ENCODE data around the gene SETDB1.
A peak's percentile ranks its signal among the peaks of the same experiment; 100 is the strongest.

The SETDB1 gene

DNA sequence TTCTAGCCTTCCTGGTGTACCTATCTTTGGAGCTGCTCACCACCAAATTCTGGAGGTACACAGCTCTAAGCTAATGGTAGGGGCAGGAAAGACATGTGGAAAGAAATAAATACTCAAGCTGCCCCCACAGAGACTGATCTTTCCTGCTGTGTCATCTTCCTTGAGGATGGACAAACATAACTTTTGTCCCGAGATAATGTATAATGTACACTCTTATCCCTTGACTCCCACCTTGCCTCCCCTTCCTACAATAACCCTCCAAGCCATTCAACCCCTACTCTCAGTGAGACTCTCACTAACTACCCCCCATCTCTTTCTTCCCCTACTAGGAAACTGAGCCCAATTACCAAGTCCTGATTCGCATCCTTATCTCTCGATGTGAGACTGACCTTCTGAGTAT is 68.1 kb downstream of the SETDB1 start:
- Histone ChIP-seq H3K27ac (no peak overlapping the region), H3K79me2 (ENCODE audit: insufficient read depth, low read depth) (no peaks in the 10 kb centered on the region), H3K9ac (no peak overlapping the region), H3K36me3 (ENCODE audit: insufficient read depth) (no peaks in the 10 kb centered on the region), H4K20me1 (ENCODE audit: insufficient read depth) (no peaks in the 10 kb centered on the region), H3K4me1 (ENCODE audit: low read depth, poor library complexity, severe bottlenecking) (peaks cover 23% of the 10 kb centered on the region), H2AFZ (ENCODE audit: low read depth) (no peak overlapping the region), H3K27me3 (ENCODE audit: insufficient read depth, low read depth) (no peaks in the 10 kb centered on the region), H3K4me3 (IDR thresholded peaks at IDR 0.05; ENCODE audit: insufficient read depth, low read depth, low read length) (no peak overlapping the region), H3K4me2 (no peak overlapping the region)
- no peak for TF ChIP-seq CTCF (conservative IDR thresholded peaks at IDR 0.05; ENCODE audit: low read depth, low read length)

- no peak for TF ChIP-seq CTCF (conservative IDR thresholded peaks at IDR 0.05; ENCODE audit: low read depth, low read length)
- no peak overlapping the region for H3K27ac ChIP-seq
- no peaks in the 10 kb centered on the region for H3K36me3 ChIP-seq (ENCODE audit: insufficient read depth)
- no peaks in the 10 kb centered on the region for H4K20me1 ChIP-seq (ENCODE audit: insufficient read depth)
- H3K4me1 ChIP-seq (ENCODE audit: low read depth, poor library complexity, severe bottlenecking) = peaks cover 23% of the 10 kb centered on the region
- peak overlapping the region; percentile 39 for H3K4me2 ChIP-seq
- H3K4me3 ChIP-seq (IDR thresholded peaks at IDR 0.05; ENCODE audit: insufficient read depth, low read depth, low read length) = peak overlapping the region; percentile 83
- peak overlapping the region; percentile 8; the same call in 1 of the 2 replicates for H3K9ac ChIP-seq
- no peaks in the 10 kb centered on the region for H3K27me3 ChIP-seq (ENCODE audit: insufficient read depth, low read depth)
- H3K79me2 ChIP-seq (ENCODE audit: insufficient read depth, low read depth) = no peaks in the 10 kb centered on the region
- peak overlapping the region; percentile 85 for H2AFZ ChIP-seq (ENCODE audit: low read depth)
Observed at GRCh38 chr1:150995460-150995859, 69.3 kb downstream of the SETDB1 start.

DNA sequence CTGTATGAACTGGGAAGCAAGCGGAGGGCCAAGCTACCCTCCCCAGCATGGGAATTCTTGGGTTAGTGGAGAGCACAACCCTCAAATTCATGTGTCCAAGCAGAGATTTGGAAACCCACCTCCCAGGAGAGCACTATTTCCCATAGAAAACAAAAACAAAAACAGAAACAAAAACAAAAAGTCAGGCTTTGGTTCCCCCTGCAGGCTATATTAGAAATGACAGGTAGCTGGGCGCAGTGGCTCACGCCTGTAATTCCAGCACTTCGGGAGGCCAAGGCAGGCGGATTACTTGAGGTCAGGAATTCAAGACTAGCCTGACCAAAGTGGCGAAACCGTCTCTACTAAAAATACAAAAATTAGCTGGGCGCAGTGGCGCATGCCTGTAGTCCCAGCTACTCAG is 69.7 kb downstream of the SETDB1 start:
- peak overlapping the region; percentile 39 for H3K4me2 ChIP-seq
- H3K27me3 ChIP-seq (ENCODE audit: insufficient read depth, low read depth) = no peaks in the 10 kb centered on the region
- H2AFZ ChIP-seq (ENCODE audit: low read depth) = peak overlapping the region; percentile 85
- no peak overlapping the region for H3K27ac ChIP-seq
- peak overlapping the region; percentile 83 for H3K4me3 ChIP-seq (IDR thresholded peaks at IDR 0.05; ENCODE audit: insufficient read depth, low read depth, low read length)
- no peaks in the 10 kb centered on the region for H3K36me3 ChIP-seq (ENCODE audit: insufficient read depth)
- no peaks in the 10 kb centered on the region for H4K20me1 ChIP-seq (ENCODE audit: insufficient read depth)
- peaks cover 23% of the 10 kb centered on the region for H3K4me1 ChIP-seq (ENCODE audit: low read depth, poor library complexity, severe bottlenecking)
- peak; percentile 100 for TF ChIP-seq CTCF (conservative IDR thresholded peaks at IDR 0.05; ENCODE audit: low read depth, low read length)
- no peaks in the 10 kb centered on the region for H3K79me2 ChIP-seq (ENCODE audit: insufficient read depth, low read depth)
- H3K9ac ChIP-seq = peak overlapping the region; percentile 8; the same call in 1 of the 2 replicates

- no peaks in the 10 kb centered on the region for H4K20me1 ChIP-seq (ENCODE audit: insufficient read depth)
- no peak for TF ChIP-seq CTCF (conservative IDR thresholded peaks at IDR 0.05; ENCODE audit: low read depth, low read length)
- H3K36me3 ChIP-seq (ENCODE audit: insufficient read depth) = no peaks in the 10 kb centered on the region
- no peak overlapping the region for H3K4me3 ChIP-seq (IDR thresholded peaks at IDR 0.05; ENCODE audit: insufficient read depth, low read depth, low read length)
- H3K9ac ChIP-seq = no peak overlapping the region
- H3K4me2 ChIP-seq = no peak overlapping the region
- peak overlapping the region; percentile 23; the same call in 1 of the 2 replicates for H2AFZ ChIP-seq (ENCODE audit: low read depth)
- H3K27ac ChIP-seq = no peak overlapping the region; the same call in 1 of the 2 replicates
- H3K4me1 ChIP-seq (ENCODE audit: low read depth, poor library complexity, severe bottlenecking) = peaks cover 23% of the 10 kb centered on the region
- H3K27me3 ChIP-seq (ENCODE audit: insufficient read depth, low read depth) = no peaks in the 10 kb centered on the region; the same call in 1 of the 2 replicates
- H3K79me2 ChIP-seq (ENCODE audit: insufficient read depth, low read depth) = no peaks in the 10 kb centered on the region
Observed at GRCh38 chr1:150997126-150997872, 71.1 kb downstream of the SETDB1 start.

Data from KMS-11 (cell line).